Lower leg skin (tissue), 4 donors: ENCODE data around the gene GLT6D1. TPM values are rescaled to one million over a fixed set of nuclear protein-coding genes. Genes with fewer than 3 reads are reported as not detected.

Source experiments
- DNase-seq, 2 donors: peaks; one replicate each; pipeline ENCODE4 v3.0.0-alpha.2; 2019; ENCODE audit warnings: low spot score in 2 of 2
- H3K4me3 ChIP-seq: fragments of 200-600 bp; sonication (generic); 2 replicates; pipeline ENCODE4 v1.5.1; 2017; ENCODE audit warnings: mild to moderate bottlenecking, low read depth; ENCODE audit not compliant: poor library complexity, severe bottlenecking
- POLR2A ChIP-seq, 2 donors: fragments of 450-650 bp; IDR thresholded peaks; one replicate each; pipeline ENCODE4 v1.6.1; 2016 to 2017; ENCODE audit warnings: antibody characterized with exemption in 2 of 2, mild to moderate bottlenecking in 1 of 2, moderate library complexity in 1 of 2
- WGBS, 2 donors: methylation state at CpG; one replicate each; pipeline ENCODE4 v1.1.5; 2018; 5-methylcytosine and 5-hydroxymethylcytosine counted together
- intact Hi-C: fragments of 100-400 bp; cut with DNase I; formaldehyde crosslinking; loops from one replicate; pipeline ENCODE4 v1.15.0; 2023; ENCODE audit warnings: low total_unique reads
- total RNA-seq, 4 donors: library from RNA; depleted of rRNA; stranded (reverse); fragments of >200 nt; gene quantifications; one replicate each; pipeline ENCODE4 v1.1.0, GENCODE V29; 2016
- TF ChIP-seq, protein P1 (sequence below), 3 donors: fragments of 450-650 bp; IDR thresholded peaks; one replicate each; pipeline ENCODE4 v1.5.1; 2016; ENCODE audit warnings: antibody characterized with exemption in 3 of 3, mild to moderate bottlenecking in 3 of 3, moderate library complexity in 2 of 3

The GLT6D1 gene
- total RNA-seq, 4 donors from 2014 or later, result not detected

DNA sequence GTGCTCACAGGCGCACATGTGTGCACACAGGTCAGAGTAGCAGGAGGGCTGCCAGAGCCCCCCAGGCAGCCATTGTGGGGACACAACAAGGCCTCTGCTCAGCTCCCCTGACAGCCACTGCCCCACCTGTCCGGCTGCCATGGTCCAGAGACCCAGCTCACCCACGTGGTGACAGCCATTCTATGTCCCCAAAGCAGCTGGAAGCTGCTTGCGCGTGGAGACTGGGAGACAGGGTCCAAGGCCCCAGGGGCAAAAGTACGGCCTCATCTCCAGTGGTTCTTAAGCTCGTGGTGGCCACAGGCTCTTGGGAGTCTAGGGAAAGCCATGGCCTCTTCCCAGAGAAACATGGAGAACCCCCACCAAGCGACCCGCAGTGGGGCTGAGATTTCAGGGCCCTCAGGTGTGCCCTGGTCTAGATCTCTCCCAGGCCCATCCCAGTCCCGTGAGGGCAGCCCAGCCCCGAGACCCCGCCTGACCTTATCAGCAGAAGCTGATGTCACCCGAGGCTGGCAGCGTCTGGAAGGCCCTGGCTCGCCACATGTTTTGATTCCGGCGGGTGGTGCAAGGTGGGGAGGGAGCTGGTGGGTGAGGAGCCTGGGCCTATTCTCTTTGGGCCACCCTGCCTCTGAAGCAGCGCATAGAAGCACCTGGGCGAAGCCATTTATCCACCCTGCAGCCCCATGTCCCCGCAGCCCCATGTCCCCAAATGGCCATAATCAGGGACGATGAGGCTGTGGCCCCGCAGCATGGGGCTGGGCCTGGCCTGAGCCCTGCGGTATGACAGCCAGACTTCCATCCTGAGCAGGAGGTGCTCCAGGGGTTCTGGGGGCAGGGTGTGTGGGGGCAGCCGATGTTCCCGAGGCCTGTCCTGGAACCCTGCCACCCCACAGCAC is 31.7 kb downstream of the GLT6D1 start:
- TF ChIP-seq, protein P1, sequence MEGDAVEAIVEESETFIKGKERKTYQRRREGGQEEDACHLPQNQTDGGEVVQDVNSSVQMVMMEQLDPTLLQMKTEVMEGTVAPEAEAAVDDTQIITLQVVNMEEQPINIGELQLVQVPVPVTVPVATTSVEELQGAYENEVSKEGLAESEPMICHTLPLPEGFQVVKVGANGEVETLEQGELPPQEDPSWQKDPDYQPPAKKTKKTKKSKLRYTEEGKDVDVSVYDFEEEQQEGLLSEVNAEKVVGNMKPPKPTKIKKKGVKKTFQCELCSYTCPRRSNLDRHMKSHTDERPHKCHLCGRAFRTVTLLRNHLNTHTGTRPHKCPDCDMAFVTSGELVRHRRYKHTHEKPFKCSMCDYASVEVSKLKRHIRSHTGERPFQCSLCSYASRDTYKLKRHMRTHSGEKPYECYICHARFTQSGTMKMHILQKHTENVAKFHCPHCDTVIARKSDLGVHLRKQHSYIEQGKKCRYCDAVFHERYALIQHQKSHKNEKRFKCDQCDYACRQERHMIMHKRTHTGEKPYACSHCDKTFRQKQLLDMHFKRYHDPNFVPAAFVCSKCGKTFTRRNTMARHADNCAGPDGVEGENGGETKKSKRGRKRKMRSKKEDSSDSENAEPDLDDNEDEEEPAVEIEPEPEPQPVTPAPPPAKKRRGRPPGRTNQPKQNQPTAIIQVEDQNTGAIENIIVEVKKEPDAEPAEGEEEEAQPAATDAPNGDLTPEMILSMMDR (IDR thresholded peaks at IDR 0.05), result no peak
- no peak for TF ChIP-seq POLR2A (IDR thresholded peaks at IDR 0.05)
- 77 to 80% methylated on average over 12 to 20 of the region's 25 CpGs for WGBS, 2 donors
- peak in 1 of 2 donors; percentile 83 for DNase-seq
- no peak overlapping the region for H3K4me3 ChIP-seq
- intact Hi-C loops, result no loop called here

DNA sequence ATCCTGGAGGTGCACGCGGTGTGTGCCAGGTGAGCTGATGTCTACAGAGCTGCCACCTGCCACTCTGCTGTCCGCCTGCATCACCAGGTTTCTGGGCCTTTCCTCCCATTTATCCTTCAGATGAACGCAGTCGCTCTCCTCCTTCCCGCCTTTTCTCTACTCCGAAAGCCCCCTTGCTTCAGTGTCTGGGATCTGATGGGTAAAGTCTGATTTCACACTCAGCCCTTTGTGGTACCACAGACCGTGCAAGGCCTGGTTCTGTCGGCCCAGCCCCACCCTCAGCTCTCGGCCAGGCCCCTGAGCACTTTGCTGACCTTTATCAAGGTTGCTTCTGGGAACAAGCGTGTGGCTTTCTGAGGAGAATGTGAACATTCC is 32.5 kb downstream of the GLT6D1 start:
- intact Hi-C loops, result no loop called here

DNA sequence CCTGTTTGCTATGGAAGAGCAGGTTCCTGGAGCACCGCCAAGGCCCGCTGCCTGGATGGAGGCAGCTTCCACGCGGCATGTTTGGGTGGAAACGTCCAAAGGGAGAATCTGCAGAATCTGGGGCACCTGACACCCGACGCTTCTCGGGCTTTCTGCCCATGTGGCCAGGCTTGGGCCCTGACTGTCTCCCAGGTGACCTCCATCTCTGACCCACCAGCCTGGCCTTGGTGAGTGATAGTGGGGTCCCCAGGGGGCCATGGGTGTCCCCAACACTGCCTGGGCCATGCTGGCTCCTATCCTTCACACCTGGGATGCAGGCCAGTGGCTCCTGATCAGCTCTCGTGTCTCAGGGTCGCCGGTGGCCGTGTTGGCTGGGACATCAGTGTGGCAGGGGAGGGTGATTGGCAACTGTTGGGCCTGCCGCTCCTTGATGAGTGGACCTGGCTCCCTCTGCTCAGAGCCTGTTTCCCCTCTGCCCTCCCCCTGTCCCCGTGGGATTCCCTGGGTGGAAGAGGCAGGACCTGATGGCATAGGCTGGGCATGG is 34.0 kb downstream of the GLT6D1 start:
- WGBS, 2 donors, result 40 to 69% methylated on average over 10 to 14 of the region's 14 CpGs
- no peak overlapping the region for H3K4me3 ChIP-seq
- intact Hi-C loops, result no loop called here
- DNase-seq, result peak; percentile 11 to 67
- TF ChIP-seq, protein P1 (IDR thresholded peaks at IDR 0.05), result no peak
- TF ChIP-seq POLR2A (IDR thresholded peaks at IDR 0.05), result no peak

More for the DNA sequence above, 32.5 kb downstream of the GLT6D1 start:
- no peak for TF ChIP-seq POLR2A (IDR thresholded peaks at IDR 0.05)
- TF ChIP-seq, protein P1 (IDR thresholded peaks at IDR 0.05), result no peak
- no peak overlapping the region for H3K4me3 ChIP-seq
- 90% methylated on average over 11 of the region's 11 CpGs for WGBS, 2 donors
- peak in 1 of 2 donors; percentile 42 for DNase-seq

DNA sequence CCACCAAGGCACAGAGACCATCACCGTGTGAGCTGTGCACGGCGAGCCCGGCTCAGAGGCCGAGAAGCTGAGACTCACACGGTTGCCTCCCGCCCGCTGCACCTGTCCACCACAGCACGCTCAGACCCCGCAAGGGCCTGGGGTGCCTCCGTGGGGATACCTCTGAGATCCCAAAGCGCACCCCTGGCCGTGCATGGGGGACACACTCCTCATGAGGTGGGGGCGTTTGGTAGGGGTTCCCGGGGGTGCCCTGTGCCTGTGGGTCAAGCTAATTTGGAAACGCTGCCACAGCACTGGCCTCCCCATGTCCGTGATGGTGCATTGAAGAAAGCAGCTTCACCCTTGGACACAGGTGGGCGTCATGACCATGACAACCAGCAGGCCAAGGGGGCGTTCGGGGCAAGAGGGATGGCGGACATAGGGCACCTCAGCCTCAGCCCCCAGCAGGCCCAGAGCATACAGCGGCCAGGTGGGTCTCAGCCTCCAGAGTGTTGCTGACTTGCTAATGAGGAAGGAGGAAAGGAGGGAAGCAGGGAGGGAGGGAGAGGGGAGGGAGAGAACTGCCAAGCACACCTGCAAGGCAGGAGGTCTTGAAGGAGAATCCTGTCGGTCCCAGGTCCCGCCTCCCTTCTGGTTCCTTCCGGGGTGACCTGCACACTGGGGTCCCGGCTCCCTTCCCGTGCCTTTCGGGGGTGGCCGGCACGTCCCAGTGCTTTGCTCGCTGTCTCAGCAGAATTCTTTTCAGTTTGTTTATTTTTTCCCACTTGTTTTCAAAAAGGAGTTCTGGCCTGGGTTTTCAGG is 34.7 kb downstream of the GLT6D1 start:
- intact Hi-C loops, result no loop called here
- TF ChIP-seq, protein P1 (IDR thresholded peaks at IDR 0.05), result no peak
- TF ChIP-seq POLR2A (IDR thresholded peaks at IDR 0.05), result no peak
- 78 to 84% methylated on average over 31 of the region's 31 CpGs for WGBS, 2 donors
- no peak overlapping the region for H3K4me3 ChIP-seq
- peak in 1 of 2 donors; percentile 75 for DNase-seq

DNA sequence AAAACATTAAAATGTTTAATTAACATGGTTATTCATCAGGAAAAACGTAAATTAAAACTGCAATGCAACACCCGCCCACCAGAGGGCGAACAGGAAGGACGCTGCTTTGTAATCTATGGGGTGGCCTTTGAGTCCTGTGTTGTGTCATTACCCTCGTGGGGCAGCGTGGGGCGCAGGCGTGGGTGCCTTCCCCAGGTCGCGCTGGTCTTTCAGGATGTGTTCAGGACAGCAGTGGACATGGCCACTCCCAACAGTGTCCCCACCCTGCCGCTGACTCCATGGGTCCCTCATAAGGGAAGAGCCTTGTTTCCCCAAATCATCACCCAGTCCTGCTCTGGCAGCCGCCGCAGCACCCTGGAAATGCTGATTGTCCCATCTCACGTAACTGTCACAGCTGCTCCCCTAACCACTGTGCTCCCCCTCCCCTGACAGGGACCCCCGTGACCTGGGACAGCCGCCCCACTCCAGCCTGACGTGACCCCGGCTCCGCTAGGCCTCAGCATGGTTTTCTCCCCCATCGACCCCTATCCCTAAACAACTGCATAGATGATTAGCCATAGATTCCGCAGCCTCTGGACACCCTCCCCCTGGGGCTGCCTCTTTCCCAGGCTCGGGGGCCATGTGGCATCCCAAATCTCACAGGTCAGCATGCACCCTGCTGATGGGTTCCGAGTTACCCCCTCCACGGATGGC is 36.4 kb downstream of the GLT6D1 start:
- H3K4me3 ChIP-seq, result no peak overlapping the region
- intact Hi-C loops, result no loop called here
- 53 to 54% methylated on average over 24 of the region's 24 CpGs for WGBS, 2 donors
- TF ChIP-seq, protein P1 (IDR thresholded peaks at IDR 0.05), result no peak
- no peak for TF ChIP-seq POLR2A (IDR thresholded peaks at IDR 0.05)
- DNase-seq, result peak in 1 of 2 donors; percentile 84
